Natural killer cell (primary cell): ENCODE results near the gene NUTF2. TPM values are rescaled to one million over a fixed set of nuclear protein-coding genes. Genes with fewer than 3 reads are reported as not detected.

Experiments
- ATAC-seq, 3 donors: fragments of 150-1000 bp in 2 of 3; fragments of 200-7000 bp in 1 of 3; cut with Tn5 transposase; 1 replicate in 1 of 3; 2 replicates in 2 of 3; pipeline ENCODE4 v1.10.0; 2021; ENCODE audit warnings: mild to moderate bottlenecking in 2 of 3, moderate library complexity in 2 of 3
- DNase-seq, 2 donors: peaks; one replicate each; pipeline versions ENCODE4 v3.0.0 to v3.0.0-alpha.2; 2013 to 2021; ENCODE audit warnings: mixed read lengths in 1 of 2
- H3K27ac ChIP-seq: one replicate; pipeline ENCODE4 v1.5.1; 2013; ENCODE audit warnings: mild to moderate bottlenecking, low read length
- H3K27me3 ChIP-seq: one replicate; pipeline ENCODE4 v1.6.1; 2013; ENCODE audit warnings: low read length; ENCODE audit not compliant: control insufficient read depth, insufficient read depth
- H3K36me3 ChIP-seq: one replicate; pipeline ENCODE4 v1.6.1; 2013; ENCODE audit warnings: low read length; ENCODE audit not compliant: control insufficient read depth, insufficient read depth
- H3K4me1 ChIP-seq: one replicate; pipeline ENCODE4 v1.6.1; 2013; ENCODE audit warnings: low read length; ENCODE audit not compliant: control insufficient read depth, insufficient read depth
- H3K4me3 ChIP-seq: one replicate; pipeline ENCODE4 v1.5.1; 2013; ENCODE audit warnings: low read length
- H3K9me3 ChIP-seq: one replicate; pipeline ENCODE4 v1.6.1; 2013; ENCODE audit warnings: low read length; ENCODE audit not compliant: control insufficient read depth, insufficient read depth
- H3K27ac Mint-ChIP-seq, 2 donors: one replicate each; pipeline ENCODE4 v1.8.0; 2022; ENCODE audit warnings: mild to moderate bottlenecking in 2 of 2, mixed read lengths in 2 of 2, moderate library complexity in 1 of 2
- H3K27me3 Mint-ChIP-seq, 2 donors: one replicate each; pipeline ENCODE4 v1.8.0; 2022; ENCODE audit warnings: low read depth in 2 of 2, mixed read lengths in 2 of 2
- H3K36me3 Mint-ChIP-seq: one replicate; pipeline ENCODE4 v1.8.0; 2022; ENCODE audit warnings: mixed read lengths
- H3K4me1 Mint-ChIP-seq, 2 donors: one replicate each; pipeline ENCODE4 v1.8.0; 2022; ENCODE audit warnings: mixed read lengths in 2 of 2
- H3K4me3 Mint-ChIP-seq: one replicate; pipeline ENCODE4 v1.8.0; 2022; ENCODE audit warnings: mild to moderate bottlenecking, moderate library complexity, mixed read lengths
- H3K9me3 Mint-ChIP-seq, 2 donors: one replicate each; pipeline ENCODE4 v1.8.0; 2022; ENCODE audit warnings: mixed read lengths in 2 of 2
- CTCF ChIP-seq: fragments of 200-600 bp; IDR thresholded peaks from one replicate; pipeline ENCODE4 v1.8.0; 2022; ENCODE audit warnings: antibody characterized with exemption
- whole genome bisulfite sequencing: methylation state at CpG from one replicate; pipeline ENCODE4 v1.1.7; 2013; ENCODE audit warnings: missing lambda C conversion rate; ENCODE audit not compliant: insufficient coverage; 5-methylcytosine and 5-hydroxymethylcytosine counted together
- intact Hi-C: fragments of 100-400 bp; cut with micrococcal nuclease; formaldehyde crosslinking; loops from one replicate; pipeline ENCODE4 v1.14.2; 2022
- total RNA-seq, 4 donors: library from RNA; stranded (reverse); fragments of 120-200 nt in 1 of 4; gene quantifications; one replicate each; pipeline versions ENCODE4 v1.2.3 to v1.2.4, GENCODE V29; 2013 to 2022

The NUTF2 gene
- total RNA-seq, 3 donors from 2014 or later (not counting 1 experiment from before 2014, with no cell fraction given) = 43.2 to 47.1 (median 43.3) TPM

GRCh38 chr16:67841198-67841815 lies 5.4 kb upstream of the NUTF2 start:
- intact Hi-C loops = loop anchor here (5.0 kb wide), 1 partner anchor 96 kb away; the partner anchor contains the start of gene PSMB10
- no peak for ATAC-seq
- no peaks in the 10 kb centered on the region for H3K9me3 Mint-ChIP-seq
- H3K27me3 Mint-ChIP-seq = no peaks in the 10 kb centered on the region
- H3K36me3 Mint-ChIP-seq = no peaks in the 10 kb centered on the region
- peaks cover 33 to 34% of the 10 kb centered on the region in 2 donors for H3K4me1 Mint-ChIP-seq
- 74% methylated on average over 17 of the region's 17 CpGs for whole genome bisulfite sequencing
- Histone ChIP-seq H3K9me3 (no peaks in the 10 kb centered on the region), H3K4me3 (no peak overlapping the region), H3K4me1 (peaks cover 44% of the 10 kb centered on the region), H3K27ac (peak overlapping the region; percentile 96), H3K36me3 (peaks cover 3% of the 10 kb centered on the region), H3K27me3 (no peaks in the 10 kb centered on the region)
- peak overlapping the region; percentile 89 to 93 for H3K27ac Mint-ChIP-seq
- no peak for TF ChIP-seq CTCF
- DNase-seq = no peak
- peak overlapping the region; percentile 89 for H3K4me3 Mint-ChIP-seq

- peak within 1 kb of the TSS; percentile 89 to 93 for H3K27ac Mint-ChIP-seq
- H3K36me3 Mint-ChIP-seq = no peaks in the 10 kb centered on the region
- ATAC-seq = peak; percentile 63 to 83 (median 67)
- intact Hi-C loops = loop anchor here (1.0 to 5.0 kb wide), 3 partner anchors 9 to 95 kb away; partner anchors contain the start of genes PSMB10, RANBP10 and TSNAXIP1
- no peaks in the 10 kb centered on the region for H3K27me3 Mint-ChIP-seq
- WGBS = under 1% methylated on average over 83 of the region's 83 CpGs
- Histone ChIP-seq H3K4me3 (peak within 1 kb of the TSS; percentile 88), H3K27me3 (no peaks in the 10 kb centered on the region), H3K36me3 (peaks cover 3% of the 10 kb centered on the region), H3K27ac (peak within 1 kb of the TSS; percentile 96), H3K9me3 (no peaks in the 10 kb centered on the region), H3K4me1 (peaks cover 45% of the 10 kb centered on the region)
- peak; percentile 80 for TF ChIP-seq CTCF
- peaks cover 33 to 34% of the 10 kb centered on the region in 2 donors for H3K4me1 Mint-ChIP-seq
- no peaks in the 10 kb centered on the region for H3K9me3 Mint-ChIP-seq
- H3K4me3 Mint-ChIP-seq = peak within 1 kb of the TSS; percentile 94
- peak; percentile 92 to 98 for DNase-seq
Measured at GRCh38 chr16:67841816-67842508, 4.8 kb upstream of the NUTF2 start, which contains the start of gene THAP11. TSS of gene THAP11 (plus strand) at chr16:67842320. CDS start at chr16:67842555, 235 bp downstream.

GRCh38 chr16:67842509-67843342 lies 4.0 kb upstream of the NUTF2 start:
- peaks cover 51% of the 10 kb centered on the region for H3K4me1 ChIP-seq
- H3K27ac ChIP-seq = peak overlapping the region; percentile 58
- no peak for TF ChIP-seq CTCF
- ATAC-seq (peak; percentile 14 to 40 (median 23)), DNase-seq (peak; percentile 44 to 86)
- H3K4me3 ChIP-seq = peak overlapping the region; percentile 55
- H3K4me3 Mint-ChIP-seq = peak overlapping the region; percentile 94
- no peaks in the 10 kb centered on the region for H3K9me3 Mint-ChIP-seq
- WGBS = under 1% methylated on average over 67 of the region's 67 CpGs
- no peaks in the 10 kb centered on the region for H3K36me3 Mint-ChIP-seq
- peak overlapping the region; percentile 89 to 93 for H3K27ac Mint-ChIP-seq
- H3K9me3 ChIP-seq = no peaks in the 10 kb centered on the region
- peaks cover 3% of the 10 kb centered on the region for H3K36me3 ChIP-seq
- H3K27me3 ChIP-seq = no peaks in the 10 kb centered on the region
- no peaks in the 10 kb centered on the region for H3K27me3 Mint-ChIP-seq
- peaks cover 35 to 38% of the 10 kb centered on the region in 2 donors for H3K4me1 Mint-ChIP-seq
- intact Hi-C loops = loop anchor here (1.0 to 5.0 kb wide), 3 partner anchors 9 to 95 kb away; partner anchors contain the start of genes PSMB10, RANBP10 and TSNAXIP1
